HEK293 (cell line): ENCODE data around the gene MAN1B1.

Source experiments
- INSM2 ChIP-seq: fragments of 450-650 bp; formaldehyde crosslinking; IDR thresholded peaks from 2 replicates; pipeline ENCODE4 v1.5.1; 2016; ENCODE audit warnings: missing biosample characterization, missing genetic modification characterization
- KLF1 ChIP-seq: fragments of 450-650 bp; formaldehyde crosslinking; IDR thresholded peaks from 2 replicates; pipeline ENCODE4 v1.5.1; 2016; ENCODE audit warnings: missing biosample characterization, missing genetic modification characterization
- TRIM28 ChIP-seq: IDR thresholded peaks from 2 replicates; pipeline ENCODE4 v1.6.1; 2011; ENCODE audit warnings: low read length, control low read depth, borderline replicate concordance
- WT1 ChIP-seq: fragments of 450-650 bp; formaldehyde crosslinking; IDR thresholded peaks from 2 replicates; pipeline ENCODE4 v1.5.1; 2016; ENCODE audit warnings: missing biosample characterization, missing genetic modification characterization
- ZEB2 ChIP-seq: fragments of 450-650 bp; formaldehyde crosslinking; IDR thresholded peaks from 2 replicates; pipeline ENCODE4 v1.5.1; 2016; ENCODE audit warnings: missing biosample characterization, missing genetic modification characterization
- ZFP3 ChIP-seq: fragments of 450-650 bp; formaldehyde crosslinking; IDR thresholded peaks from 2 replicates; pipeline ENCODE4 v1.5.1; 2016; ENCODE audit warnings: low read depth, missing biosample characterization, missing genetic modification characterization
- ZFP69B ChIP-seq: fragments of 450-650 bp; formaldehyde crosslinking; IDR thresholded peaks from 2 replicates; pipeline ENCODE4 v1.5.1; 2016; ENCODE audit warnings: missing biosample characterization, missing genetic modification characterization
- ZIC2 ChIP-seq: fragments of 450-650 bp; formaldehyde crosslinking; IDR thresholded peaks from 2 replicates; pipeline ENCODE4 v1.5.1; 2016; ENCODE audit warnings: missing biosample characterization, missing genetic modification characterization
- ZNF132 ChIP-seq: fragments of 450-650 bp; formaldehyde crosslinking; IDR thresholded peaks from 2 replicates; pipeline ENCODE4 v1.5.1; 2017; ENCODE audit warnings: missing biosample characterization, missing genetic modification characterization, borderline replicate concordance
- ZNF146 ChIP-seq: fragments of 450-650 bp; formaldehyde crosslinking; IDR thresholded peaks from 2 replicates; pipeline ENCODE4 v1.5.1; 2016; ENCODE audit warnings: missing biosample characterization, missing genetic modification characterization
- ZNF18 ChIP-seq: fragments of 450-650 bp; formaldehyde crosslinking; IDR thresholded peaks from 2 replicates; pipeline ENCODE4 v1.5.1; 2016; ENCODE audit warnings: missing biosample characterization, missing genetic modification characterization
- ZNF184 ChIP-seq: fragments of 450-650 bp; IDR thresholded peaks from 2 replicates; pipeline ENCODE4 v1.5.1; 2018; ENCODE audit warnings: missing biosample characterization, mild to moderate bottlenecking, missing genetic modification characterization
- ZNF2 ChIP-seq: fragments of 450-650 bp; formaldehyde crosslinking; IDR thresholded peaks from 2 replicates; pipeline ENCODE4 v1.5.1; 2016; ENCODE audit warnings: missing biosample characterization, missing genetic modification characterization
- ZNF324 ChIP-seq: fragments of 450-650 bp; formaldehyde crosslinking; IDR thresholded peaks from 2 replicates; pipeline ENCODE4 v1.5.1; 2016; ENCODE audit warnings: missing biosample characterization, missing genetic modification characterization
- ZNF350 ChIP-seq: fragments of 450-650 bp; formaldehyde crosslinking; IDR thresholded peaks from 2 replicates; pipeline ENCODE4 v1.5.0; 2017; ENCODE audit warnings: missing biosample characterization, mild to moderate bottlenecking, missing genetic modification characterization
- ZNF391 ChIP-seq: fragments of 450-650 bp; formaldehyde crosslinking; IDR thresholded peaks from 2 replicates; pipeline ENCODE4 v1.5.1; 2016; ENCODE audit warnings: low read depth, missing biosample characterization, missing genetic modification characterization, borderline replicate concordance
- ZNF398 ChIP-seq: fragments of 450-650 bp; formaldehyde crosslinking; IDR thresholded peaks from 2 replicates; pipeline ENCODE4 v1.5.1; 2017; ENCODE audit warnings: missing biosample characterization, missing genetic modification characterization
- ZNF404 ChIP-seq: fragments of 450-650 bp; formaldehyde crosslinking; IDR thresholded peaks from 2 replicates; pipeline ENCODE4 v1.5.1; 2017; ENCODE audit warnings: missing biosample characterization, missing genetic modification characterization
- ZNF529 ChIP-seq: fragments of 450-650 bp; formaldehyde crosslinking; IDR thresholded peaks from 2 replicates; pipeline ENCODE4 v1.5.1; 2017; ENCODE audit warnings: missing genetic modification characterization, missing biosample characterization; ENCODE audit not compliant: insufficient replicate concordance
- ZNF585B ChIP-seq: fragments of 450-650 bp; formaldehyde crosslinking; IDR thresholded peaks from 2 replicates; pipeline ENCODE4 v1.5.1; 2016; ENCODE audit warnings: missing biosample characterization, missing genetic modification characterization
- ZSCAN18 ChIP-seq: fragments of 450-650 bp; formaldehyde crosslinking; IDR thresholded peaks from 2 replicates; pipeline ENCODE4 v1.5.1; 2016; ENCODE audit warnings: missing biosample characterization, missing genetic modification characterization
- ZSCAN30 ChIP-seq: fragments of 450-650 bp; IDR thresholded peaks from 2 replicates; pipeline ENCODE4 v1.5.1; 2018; ENCODE audit warnings: missing biosample characterization, mild to moderate bottlenecking, missing genetic modification characterization, moderate library complexity
- ZSCAN4 ChIP-seq: fragments of 450-650 bp; formaldehyde crosslinking; IDR thresholded peaks from 2 replicates; pipeline ENCODE4 v1.5.1; 2017; ENCODE audit warnings: missing biosample characterization, missing genetic modification characterization
- TF ChIP-seq, protein P1 (sequence below): fragments of 450-650 bp; formaldehyde crosslinking; IDR thresholded peaks from 2 replicates; pipeline ENCODE4 v1.5.1; 2016; ENCODE audit warnings: missing biosample characterization, missing genetic modification characterization
- TF ChIP-seq, protein P2 (sequence below): fragments of 450-650 bp; formaldehyde crosslinking; IDR thresholded peaks from 2 replicates; pipeline ENCODE4 v1.5.1; 2016; ENCODE audit warnings: missing biosample characterization, missing genetic modification characterization

Gene MAN1B1

DNA sequence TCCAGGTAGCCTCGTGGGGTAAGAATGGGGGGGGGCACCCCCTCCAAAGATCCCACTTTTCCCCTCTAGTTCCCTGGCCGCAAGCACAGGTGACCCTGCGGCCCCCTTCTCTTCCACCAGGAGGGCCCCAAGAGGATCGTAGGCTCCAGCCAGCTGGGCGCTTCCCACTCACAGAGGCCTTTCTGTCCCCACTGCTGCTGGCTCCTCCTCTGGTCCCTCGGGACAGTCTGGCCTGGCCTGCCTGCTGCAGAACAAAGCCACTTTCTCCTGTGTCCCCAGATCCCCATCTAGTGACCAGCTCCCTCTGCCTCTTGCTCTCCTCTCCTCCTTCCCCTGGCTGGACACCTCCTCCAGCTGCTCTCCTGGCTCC, 15.9 kb upstream of the MAN1B1 start (continued):
- TF ChIP-seq ZNF18 (no peak), ZNF350 (tag by site-specific recombination) (no peak), ZSCAN4 (no peak), ZNF529 (tag by site-specific recombination) (no peak), ZNF398 (tag by site-specific recombination) (no peak), TRIM28 (no peak), KLF1 (tag by site-specific recombination) (no peak), ZNF585B (tag by site-specific recombination) (no peak), ZNF2 (tag by site-specific recombination) (no peak), INSM2 (tag by site-specific recombination) (no peak), ZSCAN30 (no peak), ZFP3 (tag by site-specific recombination) (no peak), ZNF132 (tag by site-specific recombination) (no peak), WT1 (tag by site-specific recombination) (no peak), ZEB2 (tag by site-specific recombination) (0 out of 2 replicates have a peak, but pooled peaks have one; percentile 48), ZNF184 (tag by site-specific recombination) (no peak), ZSCAN18 (tag by site-specific recombination) (no peak), ZNF404 (no peak), ZNF146 (tag by site-specific recombination) (no peak), ZNF391 (no peak), ZFP69B (tag by site-specific recombination) (no peak), ZNF324 (tag by site-specific recombination) (no peak), ZIC2 (tag by site-specific recombination) (no peak)
- TF ChIP-seq, protein P1, sequence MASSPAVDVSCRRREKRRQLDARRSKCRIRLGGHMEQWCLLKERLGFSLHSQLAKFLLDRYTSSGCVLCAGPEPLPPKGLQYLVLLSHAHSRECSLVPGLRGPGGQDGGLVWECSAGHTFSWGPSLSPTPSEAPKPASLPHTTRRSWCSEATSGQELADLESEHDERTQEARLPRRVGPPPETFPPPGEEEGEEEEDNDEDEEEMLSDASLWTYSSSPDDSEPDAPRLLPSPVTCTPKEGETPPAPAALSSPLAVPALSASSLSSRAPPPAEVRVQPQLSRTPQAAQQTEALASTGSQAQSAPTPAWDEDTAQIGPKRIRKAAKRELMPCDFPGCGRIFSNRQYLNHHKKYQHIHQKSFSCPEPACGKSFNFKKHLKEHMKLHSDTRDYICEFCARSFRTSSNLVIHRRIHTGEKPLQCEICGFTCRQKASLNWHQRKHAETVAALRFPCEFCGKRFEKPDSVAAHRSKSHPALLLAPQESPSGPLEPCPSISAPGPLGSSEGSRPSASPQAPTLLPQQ (tag by site-specific recombination) = no peak
- TF ChIP-seq, protein P2, sequence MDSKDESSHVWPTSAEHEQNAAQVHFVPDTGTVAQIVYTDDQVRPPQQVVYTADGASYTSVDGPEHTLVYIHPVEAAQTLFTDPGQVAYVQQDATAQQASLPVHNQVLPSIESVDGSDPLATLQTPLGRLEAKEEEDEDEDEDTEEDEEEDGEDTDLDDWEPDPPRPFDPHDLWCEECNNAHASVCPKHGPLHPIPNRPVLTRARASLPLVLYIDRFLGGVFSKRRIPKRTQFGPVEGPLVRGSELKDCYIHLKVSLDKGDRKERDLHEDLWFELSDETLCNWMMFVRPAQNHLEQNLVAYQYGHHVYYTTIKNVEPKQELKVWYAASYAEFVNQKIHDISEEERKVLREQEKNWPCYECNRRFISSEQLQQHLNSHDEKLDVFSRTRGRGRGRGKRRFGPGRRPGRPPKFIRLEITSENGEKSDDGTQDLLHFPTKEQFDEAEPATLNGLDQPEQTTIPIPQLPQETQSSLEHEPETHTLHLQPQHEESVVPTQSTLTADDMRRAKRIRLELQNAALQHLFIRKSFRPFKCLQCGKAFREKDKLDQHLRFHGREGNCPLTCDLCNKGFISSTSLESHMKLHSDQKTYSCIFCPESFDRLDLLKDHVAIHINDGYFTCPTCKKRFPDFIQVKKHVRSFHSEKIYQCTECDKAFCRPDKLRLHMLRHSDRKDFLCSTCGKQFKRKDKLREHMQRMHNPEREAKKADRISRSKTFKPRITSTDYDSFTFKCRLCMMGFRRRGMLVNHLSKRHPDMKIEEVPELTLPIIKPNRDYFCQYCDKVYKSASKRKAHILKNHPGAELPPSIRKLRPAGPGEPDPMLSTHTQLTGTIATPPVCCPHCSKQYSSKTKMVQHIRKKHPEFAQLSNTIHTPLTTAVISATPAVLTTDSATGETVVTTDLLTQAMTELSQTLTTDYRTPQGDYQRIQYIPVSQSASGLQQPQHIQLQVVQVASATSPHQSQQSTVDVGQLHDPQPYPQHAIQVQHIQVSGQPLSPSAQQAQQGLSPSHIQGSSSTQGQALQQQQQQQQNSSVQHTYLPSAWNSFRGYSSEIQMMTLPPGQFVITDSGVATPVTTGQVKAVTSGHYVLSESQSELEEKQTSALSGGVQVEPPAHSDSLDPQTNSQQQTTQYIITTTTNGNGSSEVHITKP (tag by site-specific recombination) = no peak; the same call in 1 of the 2 replicates
